ENCODE measurements around the gene HES5.

- TF ChIP-seq CTCF (optimal IDR thresholded peaks at IDR 0.05 in 1 of 3, IDR thresholded peaks at IDR 0.05 in 1 of 3, conservative IDR thresholded peaks at IDR 0.05 in 1 of 3; ENCODE audit: extremely low read depth in 1 of 3, insufficient read depth in 2 of 3, low read length in 3 of 3) (no peak), EZH2 (IDR thresholded peaks at IDR 0.05; ENCODE audit: low read length) (no peak)
Measured at GRCh38 chr1:2542246-2542915, 12.3 kb upstream of the HES5 start.

Measured in keratinocyte (primary cell).